GM19468 (cell line): Measurements from ENCODE around the gene ADAM15.
A peak's percentile ranks its signal among the peaks of the same experiment; 100 is the strongest.

Source experiments
- ATAC-seq: cut with Tn5 transposase; IDR thresholded peaks from one replicate; pipeline ENCODE4 v1.9.1; 2021; ENCODE audit warnings: mild to moderate bottlenecking, moderate library complexity, moderate number of reproducible peaks; ENCODE audit not compliant: unreplicated experiment; ENCODE audit errors: extremely low read depth

Gene ADAM15

GRCh38 chr1:155050560-155051341 is at the start of gene ADAM15:
ADAM15 (plus strand) TSS chr1:155051316; CDS start chr1:155051387, 71 bp downstream.
- peak; percentile 25 for ATAC-seq

GRCh38 chr1:155001425-155001674 is 49.8 kb upstream of the ADAM15 start:
- no peak for ATAC-seq

GRCh38 chr1:155001675-155002463 is 49.2 kb upstream of the ADAM15 start:
- no peak for ATAC-seq

GRCh38 chr1:155002464-155003226 is 48.5 kb upstream of the ADAM15 start, which contains the start of gene ZBTB7B:
ZBTB7B (plus strand) TSS chr1:155002802; CDS start chr1:155014661, 11,859 bp downstream.
- no peak for ATAC-seq

- no peak for ATAC-seq
These were observed 47.8 kb upstream of the ADAM15 start for GRCh38 chr1:155003227-155003765.

- ATAC-seq, result no peak
These were observed 47.3 kb upstream of the ADAM15 start for GRCh38 chr1:155003766-155004351.

GRCh38 chr1:155004352-155005075 is 46.6 kb upstream of the ADAM15 start:
- no peak for ATAC-seq

- no peak for ATAC-seq
These were observed 45.8 kb upstream of the ADAM15 start for GRCh38 chr1:155005076-155006011.

- no peak for ATAC-seq
These were observed 44.5 kb upstream of the ADAM15 start for GRCh38 chr1:155006601-155007101.

GRCh38 chr1:155007251-155007828 is 43.8 kb upstream of the ADAM15 start:
- ATAC-seq, result no peak

GRCh38 chr1:155008015-155008941 is 42.8 kb upstream of the ADAM15 start:
- no peak for ATAC-seq

- no peak for ATAC-seq
These were observed 41.9 kb upstream of the ADAM15 start for GRCh38 chr1:155009221-155009711.

GRCh38 chr1:155009742-155010141 is 41.4 kb upstream of the ADAM15 start:
- ATAC-seq, result no peak

GRCh38 chr1:155010211-155010918 is 40.8 kb upstream of the ADAM15 start:
- ATAC-seq, result no peak

GRCh38 chr1:155011004-155011416 is 40.1 kb upstream of the ADAM15 start:
- ATAC-seq, result no peak

GRCh38 chr1:155011437-155012025 is 39.6 kb upstream of the ADAM15 start:
- ATAC-seq, result no peak
